Cortex of kidney (tissue), 1 donor: ENCODE results near the gene BAG5.
"Not testable (repeated sequence)": the region's sequence is repeated elsewhere in the genome, so short reads cannot be mapped to it uniquely, and the experiment has no call there.

Experiments used
- DNase-seq: peaks from one replicate; lab custom pipeline; 2025; lab: John Stamatoyannopoulos, UW

The BAG5 gene

DNA sequence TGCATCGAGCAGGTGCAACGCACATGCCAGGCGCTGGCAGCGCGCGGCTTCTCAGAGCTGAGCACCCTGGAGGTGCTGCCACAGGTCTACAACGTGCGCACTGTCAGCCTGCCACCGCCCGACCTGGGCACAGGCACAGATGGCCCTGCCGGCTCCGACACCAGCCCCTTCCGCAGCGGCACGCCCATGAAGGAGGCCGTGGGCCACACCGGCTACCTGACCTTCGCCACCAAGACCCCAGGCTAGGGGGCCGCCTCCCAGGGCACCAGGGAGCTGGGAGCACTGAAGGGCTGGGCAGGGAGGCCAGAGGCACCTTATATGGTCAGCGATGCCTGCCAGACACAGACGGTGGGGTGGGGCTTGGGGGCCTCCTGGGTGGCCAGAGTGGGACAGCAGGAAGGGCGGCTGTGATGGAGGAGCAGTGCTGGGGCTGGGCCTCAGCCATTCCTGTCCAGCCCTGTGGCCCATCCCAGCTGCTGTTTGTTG is 27.8 kb downstream of the BAG5 start:
- DNase-seq, result no peak

DNA sequence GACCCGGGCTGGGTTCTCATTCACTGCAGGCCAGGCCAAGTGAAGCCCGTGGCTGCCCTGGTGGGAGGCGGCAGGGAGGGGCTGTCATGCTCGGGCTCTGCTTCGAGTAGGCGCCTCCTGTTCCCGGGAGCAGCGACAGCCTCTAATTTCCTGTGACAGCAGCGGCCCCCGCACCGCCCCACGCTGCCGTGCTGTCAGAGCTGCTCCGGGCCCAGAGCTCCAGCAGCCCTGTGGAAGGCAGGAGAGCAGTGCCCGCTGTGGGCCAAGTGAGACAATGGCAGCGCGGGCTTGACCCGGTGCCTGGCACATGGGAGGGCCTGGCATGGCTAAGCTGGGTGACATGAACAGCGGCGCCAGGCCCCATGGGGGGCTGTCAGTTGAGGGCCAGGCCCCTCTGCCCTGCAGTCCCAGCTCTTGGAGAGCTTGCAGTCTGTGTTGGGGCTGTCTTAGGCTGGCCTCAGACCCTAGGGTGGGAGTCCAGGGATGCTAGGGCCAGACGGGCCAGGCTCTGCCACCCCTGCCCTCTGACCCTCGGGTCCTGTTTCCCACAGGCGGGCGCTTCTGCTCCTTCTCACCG is 28.4 kb downstream of the BAG5 start:
- DNase-seq, result no peak

DNA sequence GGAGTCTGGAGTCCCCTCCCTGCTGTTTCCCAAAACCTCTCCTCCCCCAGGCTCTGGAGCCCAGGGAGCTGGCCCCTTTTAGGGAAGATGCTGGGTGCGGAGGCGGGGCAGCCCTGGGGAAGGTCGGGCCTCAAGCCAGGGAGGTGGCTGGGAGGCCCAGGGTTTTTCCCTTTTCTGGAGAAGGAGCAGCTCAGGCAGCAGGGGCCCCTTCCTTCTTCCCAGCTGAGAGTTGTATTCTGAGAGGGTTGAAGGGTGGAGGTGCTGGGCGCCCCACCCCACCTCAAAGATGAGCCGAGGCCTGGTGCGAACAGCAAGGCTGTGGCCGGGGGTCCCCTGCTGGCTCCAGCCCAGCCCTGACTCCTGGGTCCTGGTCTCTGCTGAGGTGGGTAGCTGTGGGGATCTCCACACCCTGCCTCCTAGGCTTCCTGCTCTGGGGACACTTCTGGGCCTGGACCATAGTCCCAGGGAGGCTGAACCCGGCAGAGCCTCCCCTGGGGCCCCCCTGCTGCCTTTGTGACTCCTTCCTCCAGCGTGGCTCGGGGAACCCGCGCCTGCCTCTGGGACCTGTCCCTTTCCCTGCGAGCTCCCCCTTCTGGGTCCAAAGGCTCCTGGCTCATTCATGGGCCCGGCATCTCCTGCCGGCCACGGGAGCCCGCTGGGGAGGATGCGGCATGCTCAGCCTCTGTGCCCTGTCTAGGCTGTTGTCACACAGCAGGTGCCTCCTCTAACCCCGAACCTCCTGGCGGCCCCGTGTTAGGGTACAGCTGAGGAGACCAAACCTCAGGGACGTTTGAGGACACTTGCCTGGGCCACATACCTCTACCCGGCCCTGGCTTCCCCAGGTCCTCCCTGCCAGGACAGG is 29.1 kb downstream of the BAG5 start:
- DNase-seq, result no peak

DNA sequence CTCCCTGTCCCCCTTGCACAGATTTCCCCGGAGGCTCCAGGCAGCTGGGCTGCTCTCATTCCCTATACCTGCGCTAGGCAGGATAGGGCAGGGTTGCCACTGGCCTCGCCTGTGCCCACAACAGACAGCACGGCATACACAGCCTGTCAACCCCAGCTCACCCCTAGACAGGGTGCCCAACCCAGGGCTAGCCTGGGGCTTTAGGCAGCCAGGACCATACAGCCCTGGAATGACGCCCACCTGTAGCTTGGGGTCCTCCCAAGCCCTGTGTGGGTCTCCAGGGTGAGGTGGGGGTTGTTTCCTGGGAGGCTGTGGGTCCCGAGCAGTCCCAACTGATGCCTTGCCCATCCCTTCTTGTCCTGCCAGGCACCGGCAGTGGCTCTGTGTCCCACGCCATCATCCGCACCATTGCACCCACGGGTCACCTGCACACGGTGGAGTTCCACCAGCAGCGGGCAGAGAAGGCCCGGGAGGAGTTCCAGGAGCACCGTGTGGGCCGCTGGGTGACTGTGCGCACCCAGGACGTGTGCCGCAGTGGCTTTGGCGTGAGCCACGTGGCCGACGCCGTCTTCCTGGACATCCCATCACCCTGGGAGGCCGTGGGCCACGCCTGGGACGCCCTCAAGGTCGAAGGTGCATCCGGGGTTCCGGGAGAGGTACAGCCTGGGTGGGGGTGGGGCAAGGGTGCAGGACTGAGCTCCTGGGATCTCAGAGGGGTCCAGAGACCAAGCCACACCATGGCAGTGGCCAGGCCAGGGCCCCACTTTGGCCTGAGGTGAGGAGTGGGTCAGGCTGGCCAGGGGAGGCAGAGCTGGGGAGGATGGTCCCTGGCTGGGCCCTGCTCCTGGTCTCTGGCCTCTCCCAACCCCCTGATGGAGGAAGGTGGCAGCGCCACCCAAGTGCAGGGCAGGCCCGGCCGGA is 30.0 kb downstream of the BAG5 start:
- DNase-seq, result no peak

DNA sequence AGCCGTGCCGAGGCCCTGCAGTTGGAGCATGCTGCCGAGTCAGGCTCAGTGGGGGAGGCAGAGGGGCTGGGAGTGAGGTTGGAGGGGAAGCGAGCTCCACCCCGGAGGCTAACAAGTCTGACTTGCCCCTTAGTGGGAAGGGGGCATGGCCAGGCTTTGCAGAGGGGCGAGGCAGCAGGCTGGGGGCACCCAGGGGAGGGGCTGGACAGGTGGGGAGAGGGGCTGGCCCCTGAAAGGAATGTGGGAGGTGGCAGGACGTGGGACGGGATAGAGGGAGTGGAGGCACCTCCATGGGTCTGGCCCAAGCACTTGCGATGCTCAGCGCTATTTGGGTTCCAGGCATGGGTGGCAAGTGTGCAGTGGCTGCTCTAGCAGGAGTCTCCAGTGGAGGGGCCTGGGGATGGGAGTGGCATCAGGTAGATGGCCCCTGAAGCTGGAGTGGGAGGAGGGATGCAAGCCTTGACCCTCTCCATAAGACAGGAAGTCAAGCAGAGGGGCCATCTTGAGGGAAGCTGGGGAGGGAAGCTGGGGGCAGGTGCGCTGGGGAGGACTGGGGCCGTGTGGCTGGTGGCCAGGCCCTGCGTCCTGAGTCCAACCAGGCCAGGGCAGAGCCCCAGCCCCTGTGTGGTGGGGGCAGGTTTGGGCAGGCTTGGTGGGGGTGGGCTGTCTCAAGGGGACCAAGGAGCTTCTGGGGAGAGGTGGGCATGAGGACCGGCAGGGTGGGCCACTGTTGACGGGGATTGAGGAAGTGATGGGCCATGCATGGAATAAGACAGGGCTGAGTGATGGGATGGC is 30.8 kb downstream of the BAG5 start:
- no peak for DNase-seq

DNA sequence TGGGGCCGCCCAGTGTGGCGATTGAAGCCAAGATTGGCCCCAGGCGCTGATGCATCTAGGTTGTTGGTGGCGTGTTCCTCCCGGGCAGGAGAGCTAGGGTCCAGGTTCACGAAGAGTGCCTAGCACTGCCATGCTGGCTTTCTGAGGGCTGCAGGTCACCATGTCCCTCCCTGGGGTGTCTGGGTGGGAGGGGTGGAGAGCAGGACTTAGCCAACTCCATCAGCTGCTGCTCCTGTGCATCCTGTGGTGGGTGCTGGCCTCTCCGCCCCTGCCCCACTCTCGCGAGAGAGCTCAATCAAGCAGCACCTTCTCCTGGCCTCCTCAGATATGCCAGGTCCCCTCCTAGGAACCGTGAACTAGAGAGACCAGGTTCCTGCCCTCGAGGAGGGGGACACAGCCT is 31.6 kb downstream of the BAG5 start:
- DNase-seq, result no peak

DNA sequence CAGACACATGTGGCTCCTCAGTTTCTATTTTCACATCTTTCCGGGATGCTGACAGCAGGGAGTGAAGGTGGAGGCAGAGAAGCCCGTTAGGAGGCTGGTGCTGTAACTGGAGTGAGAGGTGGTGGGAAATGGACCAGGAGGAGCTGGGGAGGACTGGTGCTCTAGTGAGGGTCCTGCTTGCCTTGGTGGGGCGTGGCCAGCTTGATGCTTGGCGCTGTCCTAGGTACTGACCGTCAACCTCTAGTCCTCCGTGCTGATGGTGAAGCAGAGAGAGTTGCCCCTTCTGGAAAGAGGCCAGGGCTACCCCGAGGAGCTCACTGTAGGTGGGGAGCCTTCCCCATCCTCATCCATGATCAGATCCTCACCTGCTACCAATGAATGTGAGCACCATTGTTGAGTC is 32.1 kb downstream of the BAG5 start:
- no peak for DNase-seq

DNA sequence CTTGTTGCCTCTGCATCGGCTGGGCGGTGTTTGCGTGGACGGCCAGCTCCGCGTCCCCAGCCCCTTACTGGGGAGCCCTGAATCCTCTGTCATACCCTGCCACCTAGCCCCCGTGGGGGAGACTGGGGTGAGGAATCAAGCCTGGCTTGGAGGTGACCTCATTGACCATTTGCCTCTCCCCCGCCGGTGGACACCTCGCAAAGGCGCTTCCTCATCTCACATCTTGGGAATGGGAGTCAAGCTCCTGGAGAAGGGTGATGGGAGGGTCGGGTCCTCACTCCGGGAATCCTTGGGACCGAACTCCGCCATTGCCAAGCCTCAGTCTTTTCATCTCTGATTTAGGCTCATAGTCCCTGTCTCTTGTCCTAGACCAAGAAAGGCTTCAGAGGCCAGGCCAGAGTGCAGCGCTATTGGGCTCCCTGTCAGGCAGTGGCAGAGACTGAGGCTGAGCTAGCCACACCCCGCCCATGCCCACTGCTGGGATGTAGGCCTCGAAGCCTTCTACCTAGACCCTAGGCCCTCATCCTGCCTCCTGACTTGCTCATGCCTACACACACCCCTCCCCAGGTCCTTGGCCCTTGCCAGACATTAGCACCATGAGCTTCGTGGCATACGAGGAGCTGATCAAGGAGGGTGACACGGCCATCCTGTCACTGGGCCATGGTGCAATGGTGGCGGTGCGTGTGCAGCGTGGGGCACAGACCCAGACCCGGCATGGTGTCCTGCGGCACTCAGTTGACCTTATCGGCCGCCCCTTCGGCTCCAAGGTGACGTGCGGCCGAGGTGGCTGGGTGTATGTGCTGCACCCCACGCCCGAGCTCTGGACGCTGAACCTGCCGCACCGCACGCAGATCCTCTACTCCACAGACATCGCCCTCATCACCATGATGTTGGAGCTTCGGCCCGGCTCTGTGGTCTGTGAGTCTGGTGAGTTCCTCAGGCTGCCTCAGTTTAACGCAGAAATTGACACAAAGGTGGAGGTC is 32.8 kb downstream of the BAG5 start:
- no peak for DNase-seq

DNA sequence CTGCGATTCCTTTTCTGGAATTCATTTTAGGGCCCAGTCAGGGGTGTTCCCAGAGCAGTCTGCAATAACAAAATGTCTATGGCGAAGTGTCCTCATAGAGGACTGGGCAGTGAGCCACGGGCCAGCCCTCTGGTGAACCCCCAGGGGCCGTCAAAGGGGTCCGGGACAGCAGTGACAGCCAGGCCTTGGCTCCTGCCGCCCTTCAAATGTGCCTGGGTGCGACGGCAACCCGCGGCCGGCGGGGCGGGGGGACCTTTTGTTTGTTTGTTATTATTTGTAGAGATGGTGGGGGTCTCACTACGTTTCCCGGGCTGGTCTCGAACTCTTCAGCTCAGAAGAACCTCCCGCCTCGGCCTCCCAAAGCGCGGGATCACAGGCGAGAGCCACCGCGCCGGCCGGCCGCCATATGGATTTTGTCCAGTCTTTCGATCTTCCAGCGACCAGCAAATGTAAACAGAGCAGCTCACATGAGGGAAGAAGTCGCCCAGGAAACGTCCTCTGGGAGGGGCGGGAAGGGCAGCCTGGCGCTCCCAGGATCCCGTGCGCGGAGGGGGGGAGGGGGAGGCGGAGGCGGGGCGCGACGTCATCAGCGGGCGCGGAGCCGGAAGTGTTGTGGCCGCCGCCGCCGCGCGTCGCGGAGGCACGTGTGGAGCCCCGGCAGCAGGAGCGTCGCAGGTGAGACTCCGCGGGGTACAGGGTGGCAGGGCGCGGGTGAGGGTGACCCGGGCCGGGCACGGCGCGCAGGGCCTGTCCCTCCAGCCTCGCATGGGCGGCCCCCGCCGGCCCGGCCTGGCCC is 33.7 kb downstream of the BAG5 start, which contains the start of gene TRMT61A:
TSS of gene TRMT61A (plus strand) at position 610 of the 796 bp plus-strand sequence. CDS start 783 bp downstream, outside the sequence.
- no peak for DNase-seq

DNA sequence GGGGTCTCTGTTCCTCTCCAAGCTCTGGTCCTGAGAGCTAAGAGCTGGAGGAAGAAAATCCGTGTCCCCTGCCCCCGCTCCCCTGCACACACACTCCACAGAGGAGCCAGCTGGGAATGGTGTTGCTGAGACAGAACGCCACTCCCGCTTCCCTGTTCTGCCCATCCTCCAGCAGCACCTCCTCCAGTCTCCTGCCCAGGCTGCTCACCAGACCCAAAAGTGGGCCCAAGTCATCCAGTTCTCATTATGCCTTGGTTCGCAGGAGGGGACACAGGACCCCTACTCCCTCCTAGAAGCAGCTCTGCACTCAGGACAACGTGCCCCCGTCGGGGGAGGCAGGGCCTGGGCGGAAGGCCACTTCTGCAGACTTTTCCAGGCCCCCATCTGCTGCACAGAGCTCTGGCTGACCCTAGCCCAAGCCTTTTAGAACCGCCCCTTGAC is 34.3 kb downstream of the BAG5 start:
- no peak for DNase-seq

DNA sequence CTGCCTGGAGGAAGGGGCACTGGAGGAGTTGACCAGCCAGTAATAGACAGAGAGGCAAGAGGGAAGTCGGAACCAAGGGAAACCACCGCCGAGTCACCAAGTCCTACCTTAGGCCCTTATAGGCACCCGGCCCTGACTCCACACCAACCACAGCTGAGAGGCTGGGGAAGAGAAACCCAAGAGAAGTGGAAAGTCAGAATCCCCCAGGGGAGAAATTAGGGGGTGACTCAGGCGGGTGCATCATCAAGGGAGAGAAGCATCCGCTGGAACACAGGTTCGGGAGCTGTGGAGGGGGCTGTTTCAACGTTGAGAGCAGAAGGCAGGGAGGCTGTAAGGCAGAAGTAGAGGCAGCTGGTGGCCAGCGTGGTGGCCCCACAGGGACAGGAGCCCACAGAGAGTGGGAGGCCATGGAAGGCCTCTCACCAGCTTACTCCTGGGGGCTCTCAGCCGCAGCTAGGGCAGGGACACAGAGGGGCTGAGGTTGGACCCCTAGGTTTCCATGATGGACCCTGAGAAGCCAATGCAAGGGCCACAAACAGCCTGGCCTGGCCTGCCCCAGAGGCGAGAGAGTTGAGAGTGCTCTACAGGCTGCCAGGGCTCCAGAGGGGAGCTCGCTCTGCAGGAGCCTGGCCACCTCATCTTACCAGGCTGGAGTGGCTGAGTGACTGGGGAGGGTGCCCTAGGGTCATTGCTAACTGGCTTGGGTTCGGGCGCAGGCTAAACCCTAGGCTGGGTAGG is 34.9 kb downstream of the BAG5 start:
- DNase-seq, result no peak

DNA sequence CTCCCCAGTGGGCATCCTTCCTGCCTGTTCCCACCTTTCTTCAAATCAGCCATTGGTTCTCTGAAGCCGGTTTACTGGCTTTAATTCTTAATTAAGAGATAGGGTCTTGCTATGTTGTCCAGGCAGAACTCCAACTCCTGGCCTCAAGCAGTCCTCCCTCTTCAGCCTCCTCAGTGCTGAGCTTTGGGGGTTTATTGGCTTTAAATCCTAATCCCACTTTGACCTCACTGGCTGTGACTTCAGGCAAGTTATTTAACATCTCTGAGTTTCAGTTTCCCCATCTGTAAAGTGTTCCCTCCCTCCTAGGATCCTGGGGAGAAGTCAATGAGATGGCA is 35.6 kb downstream of the BAG5 start:
- no peak for DNase-seq

DNA sequence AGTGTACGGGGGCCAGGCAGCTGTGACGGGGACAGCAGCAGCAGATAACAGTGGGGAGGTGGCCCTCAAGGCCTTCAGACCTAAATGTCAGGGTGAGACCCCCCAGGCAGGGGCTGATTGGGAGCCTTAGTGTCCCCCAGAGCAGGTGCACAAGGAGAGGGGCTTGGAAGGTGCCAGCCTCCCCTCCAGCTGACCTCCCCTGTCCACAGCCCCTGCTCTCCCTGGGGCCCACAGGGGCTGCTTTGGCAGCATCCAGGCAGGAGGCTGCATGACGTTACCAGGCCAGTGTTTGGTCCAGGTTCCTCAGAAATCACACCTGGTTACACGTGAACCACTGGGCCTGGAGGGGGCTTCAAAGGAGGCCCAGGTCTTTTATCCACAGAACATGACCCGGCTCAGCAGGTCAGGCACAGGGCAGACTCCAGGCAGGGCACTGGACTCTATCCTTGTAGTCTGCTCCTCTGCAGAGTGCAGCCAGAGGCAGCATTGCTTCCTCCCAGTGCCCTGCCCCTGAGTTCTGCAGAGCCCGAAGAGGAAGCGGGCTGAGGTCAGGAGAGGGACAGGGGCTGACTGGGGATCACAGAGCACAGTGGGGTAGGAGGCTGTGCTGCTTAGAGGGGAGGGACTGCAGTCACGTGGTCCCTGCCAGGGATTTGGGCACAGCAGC is 36.1 kb downstream of the BAG5 start:
- no peak for DNase-seq

DNA sequence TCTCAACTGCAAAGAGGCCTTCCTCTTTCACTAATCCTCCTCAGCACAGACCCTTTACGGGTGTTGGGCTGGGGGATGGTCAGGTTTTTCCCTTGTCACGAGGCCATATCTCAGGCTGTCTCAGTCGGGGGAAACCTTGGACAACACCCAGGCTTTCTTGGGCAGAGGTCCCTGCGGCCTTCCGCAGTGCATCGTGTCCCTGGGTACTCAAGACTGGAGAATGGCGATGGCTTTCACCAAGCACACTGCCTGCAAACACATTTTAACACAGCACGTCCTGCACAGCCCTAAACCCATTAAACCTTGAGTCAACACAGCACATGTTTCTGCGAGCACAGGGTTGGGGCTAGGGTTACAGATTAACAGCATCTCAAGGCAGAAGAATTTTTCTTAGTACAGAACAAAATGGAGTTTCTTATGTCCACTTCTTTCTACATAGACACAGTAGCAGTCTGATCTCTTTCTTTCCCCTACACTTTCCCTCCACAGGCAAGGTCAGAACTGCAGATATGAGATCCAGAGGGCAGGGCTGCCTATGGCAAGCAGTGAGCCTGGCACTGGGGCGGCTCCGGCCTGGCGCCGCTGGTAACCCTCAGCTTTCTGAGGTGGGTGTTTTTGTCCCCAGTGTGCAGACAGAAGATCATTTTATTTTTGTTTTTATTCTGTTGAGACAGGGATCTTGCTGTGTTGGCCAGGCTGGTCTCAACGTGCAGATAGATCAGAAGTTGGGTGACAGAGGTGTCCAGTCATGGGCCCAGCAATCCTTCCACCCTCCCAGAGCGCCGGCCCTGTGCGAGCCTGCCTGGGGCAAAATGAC is 36.8 kb downstream of the BAG5 start:
- DNase-seq, result not testable (repeated sequence)

DNA sequence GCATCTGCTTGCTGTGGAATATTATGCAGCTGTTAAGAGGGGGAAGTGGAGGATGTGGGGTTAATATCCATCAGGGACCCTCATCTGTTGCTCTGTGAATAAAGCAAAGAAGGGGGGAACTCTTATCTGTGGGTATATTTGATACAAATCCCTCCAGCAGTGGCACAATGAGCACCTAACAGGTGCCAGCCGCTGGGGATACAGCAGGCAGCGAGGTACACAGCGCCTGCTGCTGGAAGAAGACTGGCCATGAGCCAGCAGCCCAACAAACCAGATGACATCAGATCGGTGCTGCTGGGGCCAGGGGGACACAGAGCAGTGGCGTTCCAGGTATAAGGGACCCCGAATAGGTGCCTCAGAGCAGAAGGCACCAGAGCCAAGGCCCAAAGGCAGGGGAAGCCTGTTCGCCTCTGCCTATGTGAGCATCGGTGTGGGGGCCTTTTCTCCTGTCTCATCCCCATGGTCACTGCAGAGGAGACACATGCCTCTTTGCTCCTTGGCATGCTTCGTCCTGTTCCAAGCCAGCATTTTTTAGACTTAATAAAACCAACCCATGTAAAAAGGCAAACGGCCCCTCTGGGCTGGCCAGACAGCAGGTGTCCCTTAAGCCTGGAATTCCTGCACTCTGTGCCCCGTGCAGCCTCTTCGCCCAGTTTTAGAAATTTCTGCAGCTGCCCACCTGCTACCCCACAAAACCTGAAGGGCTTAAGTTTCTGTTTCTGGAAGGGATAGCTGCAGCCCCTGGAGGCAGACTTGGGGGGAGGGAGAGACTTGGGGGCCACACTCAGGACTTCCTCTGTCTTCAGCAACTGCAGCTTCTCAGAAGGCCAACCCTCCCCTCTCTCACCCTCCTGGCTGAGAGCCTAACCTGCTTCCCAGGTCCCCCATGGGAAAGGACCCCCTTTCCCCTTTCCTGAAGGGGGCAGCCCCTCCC is 38.2 kb downstream of the BAG5 start:
- DNase-seq, result no peak

DNA sequence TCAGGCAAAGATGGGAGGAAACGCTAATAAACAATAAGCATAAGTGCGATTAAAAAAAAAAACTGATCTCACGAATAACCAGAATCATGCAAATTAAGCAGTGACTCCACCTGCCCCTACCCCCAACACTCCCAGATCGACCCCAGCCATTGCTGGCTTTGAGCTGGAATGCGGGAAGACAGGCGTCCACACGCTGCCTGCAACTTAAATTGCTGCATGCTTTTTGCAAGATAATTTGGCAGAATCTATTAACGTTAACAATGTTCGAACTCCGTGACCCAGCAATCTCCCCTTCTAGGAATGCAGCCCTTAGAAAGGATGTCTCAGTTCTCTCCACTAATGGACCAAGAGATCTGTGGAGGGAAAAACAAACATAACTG is 38.9 kb downstream of the BAG5 start:
- DNase-seq, result no peak
